ENCODE results near the gene RSPH4A.

RSPH4A gene

DNA sequence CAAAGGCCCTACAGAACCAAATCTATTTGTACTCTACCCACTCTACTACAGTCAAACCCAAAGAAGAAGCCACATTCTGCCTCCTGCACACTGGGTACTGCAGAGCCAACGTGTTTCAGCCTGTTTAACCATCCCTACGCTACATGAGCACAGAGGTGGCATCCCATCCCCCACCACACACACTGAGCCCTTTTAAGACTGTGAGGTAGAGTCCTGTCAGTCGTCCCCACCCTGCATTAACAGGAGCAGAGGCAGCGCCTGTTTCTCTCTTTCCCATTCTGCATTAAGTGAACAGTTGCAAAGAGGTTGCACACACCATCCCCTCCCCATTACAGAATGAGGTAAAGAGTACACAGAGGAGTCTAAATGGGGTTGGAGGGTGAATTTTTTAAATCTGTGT is 5.2 kb upstream of the RSPH4A start:
- no peaks in the 10 kb centered on the region for H3K9me3 ChIP-seq (ENCODE audit: control insufficient read depth, insufficient read depth, low read depth, low read length)
- ChIA-PET CTCF (interaction anchor here (0.6 to 1.6 kb wide), 2 partner anchors 50 to 252 kb away, joined by 3 to 5 read pairs; no protein-coding TSS in a partner anchor), POLR2A (no interaction called here)
- H3K4me1 ChIP-seq (ENCODE audit: control insufficient read depth, insufficient read depth, low read length) = no peaks in the 10 kb centered on the region
- no peak overlapping the region for H3K4me3 ChIP-seq (ENCODE audit: low read depth, low read length)
- H3K36me3 ChIP-seq (ENCODE audit: control insufficient read depth in 2 of 2, insufficient read depth in 1 of 2, low read length in 2 of 2) = peaks cover 0 to 4% of the 10 kb centered on the region in 2 experiments; a peak in 1 of 3 replicates
- no peak for TF ChIP-seq BCL11B (tag by site-specific recombination; IDR thresholded peaks at IDR 0.05; ENCODE audit: low read depth)
- TF ChIP-seq, protein P1, sequence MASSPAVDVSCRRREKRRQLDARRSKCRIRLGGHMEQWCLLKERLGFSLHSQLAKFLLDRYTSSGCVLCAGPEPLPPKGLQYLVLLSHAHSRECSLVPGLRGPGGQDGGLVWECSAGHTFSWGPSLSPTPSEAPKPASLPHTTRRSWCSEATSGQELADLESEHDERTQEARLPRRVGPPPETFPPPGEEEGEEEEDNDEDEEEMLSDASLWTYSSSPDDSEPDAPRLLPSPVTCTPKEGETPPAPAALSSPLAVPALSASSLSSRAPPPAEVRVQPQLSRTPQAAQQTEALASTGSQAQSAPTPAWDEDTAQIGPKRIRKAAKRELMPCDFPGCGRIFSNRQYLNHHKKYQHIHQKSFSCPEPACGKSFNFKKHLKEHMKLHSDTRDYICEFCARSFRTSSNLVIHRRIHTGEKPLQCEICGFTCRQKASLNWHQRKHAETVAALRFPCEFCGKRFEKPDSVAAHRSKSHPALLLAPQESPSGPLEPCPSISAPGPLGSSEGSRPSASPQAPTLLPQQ (tag by site-specific recombination; IDR thresholded peaks at IDR 0.05) = 0 out of 2 replicates have a peak, but pooled peaks have one; percentile 19
- no peak overlapping the region for H3K27ac ChIP-seq (ENCODE audit: extremely low read depth, low read depth, low read length)

- Histone ChIP-seq H3K4me3 (ENCODE audit: low read depth, low read length) (peak overlapping the region; percentile 87), H3K9me3 (ENCODE audit: control insufficient read depth, insufficient read depth, low read depth, low read length) (no peaks in the 10 kb centered on the region), H3K36me3 (ENCODE audit: control insufficient read depth in 2 of 2, insufficient read depth in 1 of 2, low read length in 2 of 2) (no peaks in the 10 kb centered on the region), H3K27ac (ENCODE audit: extremely low read depth, low read depth, low read length) (no peak overlapping the region), H3K4me1 (ENCODE audit: control insufficient read depth, insufficient read depth, low read length) (no peaks in the 10 kb centered on the region)
- ChIA-PET POLR2A (interaction anchor here (0.6 to 1.6 kb wide), 9 partner anchors 8 to 348 kb away, joined by 3 to 5 read pairs (median 3); partner anchors contain the start of genes DSE, RWDD1 and TSPYL1), CTCF (interaction anchor here (0.5 to 1.9 kb wide), 10 partner anchors 9 to 350 kb away, joined by 3 to 5 read pairs (median 3); no protein-coding TSS in a partner anchor)
- TF ChIP-seq ZNF121 (tag by site-specific recombination; IDR thresholded peaks at IDR 0.05) (peak; percentile 85), ZNF112 (tag by site-specific recombination; IDR thresholded peaks at IDR 0.05) (no peak), ZNF202 (tag by site-specific recombination; IDR thresholded peaks at IDR 0.05; ENCODE audit: borderline replicate concordance) (no peak), ZNF404 (tag by site-specific recombination; IDR thresholded peaks at IDR 0.05) (no peak), GLIS1 (tag by site-specific recombination; IDR thresholded peaks at IDR 0.05) (peak; percentile 54; the same call in 1 of the 2 replicates), ZBTB44 (tag by site-specific recombination; IDR thresholded peaks at IDR 0.05) (no peak), BCL11A (tag by site-specific recombination; IDR thresholded peaks at IDR 0.05; ENCODE audit: low read depth) (no peak), ZNF335 (tag by site-specific recombination; conservative IDR thresholded peaks at IDR 0.05) (peak; percentile 19; the same call in 1 of the 2 replicates), ZSCAN30 (tag by site-specific recombination; IDR thresholded peaks at IDR 0.05) (no peak), ZBTB26 (tag by site-specific recombination; optimal IDR thresholded peaks at IDR 0.05) (peak; percentile 1), ZNF311 (tag by site-specific recombination; IDR thresholded peaks at IDR 0.05; ENCODE audit: borderline replicate concordance) (no peak), ZNF138 (tag by site-specific recombination; IDR thresholded peaks at IDR 0.05; ENCODE audit: borderline replicate concordance) (no peak), ATF2 (tag by site-specific recombination; IDR thresholded peaks at IDR 0.05; ENCODE audit: low read depth) (no peak), ZNF530 (tag by site-specific recombination; IDR thresholded peaks at IDR 0.05; ENCODE audit: low read depth) (no peak), ZNF777 (tag by site-specific recombination; IDR thresholded peaks at IDR 0.05; ENCODE audit: borderline replicate concordance) (0 out of 2 replicates have a peak, but pooled peaks have one; percentile 49), ZNF48 (tag by site-specific recombination; IDR thresholded peaks at IDR 0.05) (no peak), ZNF707 (tag by site-specific recombination; IDR thresholded peaks at IDR 0.05) (no peak), ZNF514 (tag by site-specific recombination; IDR thresholded peaks at IDR 0.05) (no peak), ZNF837 (tag by site-specific recombination; IDR thresholded peaks at IDR 0.05) (no peak), ZNF529 (tag by site-specific recombination; IDR thresholded peaks at IDR 0.05; ENCODE audit: insufficient replicate concordance) (no peak), ZNF629 (tag by site-specific recombination; IDR thresholded peaks at IDR 0.05) (no peak), ZNF354C (tag by site-specific recombination; IDR thresholded peaks at IDR 0.05; ENCODE audit: borderline replicate concordance, low read depth) (no peak), ZNF585B (tag by site-specific recombination; IDR thresholded peaks at IDR 0.05) (no peak)
- TF ChIP-seq, protein P2, sequence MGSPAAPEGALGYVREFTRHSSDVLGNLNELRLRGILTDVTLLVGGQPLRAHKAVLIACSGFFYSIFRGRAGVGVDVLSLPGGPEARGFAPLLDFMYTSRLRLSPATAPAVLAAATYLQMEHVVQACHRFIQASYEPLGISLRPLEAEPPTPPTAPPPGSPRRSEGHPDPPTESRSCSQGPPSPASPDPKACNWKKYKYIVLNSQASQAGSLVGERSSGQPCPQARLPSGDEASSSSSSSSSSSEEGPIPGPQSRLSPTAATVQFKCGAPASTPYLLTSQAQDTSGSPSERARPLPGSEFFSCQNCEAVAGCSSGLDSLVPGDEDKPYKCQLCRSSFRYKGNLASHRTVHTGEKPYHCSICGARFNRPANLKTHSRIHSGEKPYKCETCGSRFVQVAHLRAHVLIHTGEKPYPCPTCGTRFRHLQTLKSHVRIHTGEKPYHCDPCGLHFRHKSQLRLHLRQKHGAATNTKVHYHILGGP (tag by site-specific recombination; IDR thresholded peaks at IDR 0.05) = no peak
- TF ChIP-seq, protein P3, sequence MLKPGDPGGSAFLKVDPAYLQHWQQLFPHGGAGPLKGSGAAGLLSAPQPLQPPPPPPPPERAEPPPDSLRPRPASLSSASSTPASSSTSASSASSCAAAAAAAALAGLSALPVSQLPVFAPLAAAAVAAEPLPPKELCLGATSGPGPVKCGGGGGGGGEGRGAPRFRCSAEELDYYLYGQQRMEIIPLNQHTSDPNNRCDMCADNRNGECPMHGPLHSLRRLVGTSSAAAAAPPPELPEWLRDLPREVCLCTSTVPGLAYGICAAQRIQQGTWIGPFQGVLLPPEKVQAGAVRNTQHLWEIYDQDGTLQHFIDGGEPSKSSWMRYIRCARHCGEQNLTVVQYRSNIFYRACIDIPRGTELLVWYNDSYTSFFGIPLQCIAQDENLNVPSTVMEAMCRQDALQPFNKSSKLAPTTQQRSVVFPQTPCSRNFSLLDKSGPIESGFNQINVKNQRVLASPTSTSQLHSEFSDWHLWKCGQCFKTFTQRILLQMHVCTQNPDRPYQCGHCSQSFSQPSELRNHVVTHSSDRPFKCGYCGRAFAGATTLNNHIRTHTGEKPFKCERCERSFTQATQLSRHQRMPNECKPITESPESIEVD (tag by site-specific recombination; IDR thresholded peaks at IDR 0.05) = no peak
Observed at GRCh38 chr6:116616737-116617053, 416 bp downstream of the RSPH4A start.
